GM19240 (cell line): ENCODE results near the gene KRT31.
"Not testable (repeated sequence)": the region's sequence is repeated elsewhere in the genome, so short reads cannot be mapped to it uniquely, and the experiment has no call there.

Experiments
- DNase-seq: peaks from one replicate; pipeline ENCODE4 v3.0.0; 2011; ENCODE audit warnings: low spot score; ENCODE audit not compliant: insufficient read length

Gene KRT31

GRCh38 chr17:41390411-41390938 lies 6.9 kb downstream of the KRT31 start:
- DNase-seq = no peak

- DNase-seq = no peak
Measured at GRCh38 chr17:41387670-41388069, 9.7 kb downstream of the KRT31 start.

- DNase-seq = no peak
Measured at GRCh38 chr17:41386227-41386626, 11.2 kb downstream of the KRT31 start.

- no peak for DNase-seq
Measured at GRCh38 chr17:41383690-41384089, 13.7 kb downstream of the KRT31 start.

- DNase-seq = no peak
Measured at GRCh38 chr17:41382394-41382793, 15.0 kb downstream of the KRT31 start.

- not testable (repeated sequence) for DNase-seq
Measured at GRCh38 chr17:41381943-41382342, 15.5 kb downstream of the KRT31 start, which contains the start of gene KRT34. TSS of gene KRT34 (minus strand) at chr17:41382306. CDS start at chr17:41382246, 60 bp downstream.

- DNase-seq = not testable (repeated sequence)
Measured at GRCh38 chr17:41380091-41380490, 17.3 kb downstream of the KRT31 start.

- DNase-seq = no peak
Measured at GRCh38 chr17:41377546-41377945, 19.9 kb downstream of the KRT31 start.

GRCh38 chr17:41369713-41370112 lies 27.7 kb downstream of the KRT31 start, which contains the start of gene KRT33B:
TSS of gene KRT33B (minus strand) at chr17:41369813. CDS start at chr17:41369750, 63 bp downstream.
- no peak for DNase-seq

GRCh38 chr17:41369023-41369422 lies 28.4 kb downstream of the KRT31 start:
- no peak for DNase-seq

GRCh38 chr17:41367426-41368075 lies 29.9 kb downstream of the KRT31 start:
- no peak for DNase-seq

GRCh38 chr17:41366070-41366469 lies 31.3 kb downstream of the KRT31 start:
- DNase-seq = no peak

- no peak for DNase-seq
Measured at GRCh38 chr17:41363881-41364280, 33.5 kb downstream of the KRT31 start.

- no peak for DNase-seq
Measured at GRCh38 chr17:41360296-41360995, 37.0 kb downstream of the KRT31 start.

- no peak for DNase-seq
Measured at GRCh38 chr17:41354536-41354935, 42.9 kb downstream of the KRT31 start.

GRCh38 chr17:41352597-41353366 lies 44.6 kb downstream of the KRT31 start:
- no peak for DNase-seq

- no peak for DNase-seq
Measured at GRCh38 chr17:41351177-41351576, 46.2 kb downstream of the KRT31 start.

- not testable (repeated sequence) for DNase-seq
Measured at GRCh38 chr17:41350381-41350878, 47.0 kb downstream of the KRT31 start, which contains the start of gene KRT33A. TSS of gene KRT33A (minus strand) at chr17:41350828. CDS start at chr17:41350767, 61 bp downstream.

GRCh38 chr17:41347869-41348760 lies 49.3 kb downstream of the KRT31 start:
- DNase-seq = no peak

GRCh38 chr17:41346421-41346820 lies 51.0 kb downstream of the KRT31 start:
- not testable (repeated sequence) for DNase-seq
